K562 (cell line): Measurements from ENCODE around the gene MYRIP.

ENCODE experiments used
- CREM ChIP-seq: IDR thresholded peaks from 2 replicates; pipeline ENCODE4 v1.6.1; 2014; ENCODE audit warnings: antibody characterized with exemption, low read depth
- CTCF ChIP-seq, 3 experiments: IDR thresholded peaks in 2 of 3; conservative IDR thresholded peaks in 1 of 3; 2 replicates each; pipeline ENCODE4 v1.5.1; 2011 to 2012; ENCODE audit warnings: low read length in 3 of 3, mild to moderate bottlenecking in 3 of 3, control low read depth in 2 of 3, improper control_type of control experiment in 1 of 3, inconsistent platforms in 1 of 3, low read depth in 1 of 3, mixed read lengths in 1 of 3, moderate library complexity in 1 of 3; ENCODE audit not compliant: insufficient read depth in 2 of 3
- JUND ChIP-seq, 2 experiments: IDR thresholded peaks; 2 replicates in 1 of 2; 3 replicates in 1 of 2; pipeline ENCODE4 v1.6.1; 2011; ENCODE audit warnings: borderline replicate concordance in 2 of 2, low read depth in 2 of 2, low read length in 2 of 2, improper control_type of control experiment in 1 of 2, missing biosample characterization in 1 of 2, missing genetic modification characterization in 1 of 2, missing genetic modification reagents in 1 of 2
- POLR2A ChIP-seq: fragments of 450-650 bp; conservative IDR thresholded peaks from 2 replicates; pipeline ENCODE4 v1.6.1; 2016
- POLR2AphosphoS5 ChIP-seq: IDR thresholded peaks from 2 replicates; pipeline ENCODE4 v1.6.1; 2011; ENCODE audit warnings: mild to moderate bottlenecking, low read depth, low read length, moderate library complexity; ENCODE audit not compliant: control insufficient read depth, insufficient read depth
- RBM22 ChIP-seq: fragments of 200-400 bp; formaldehyde crosslinking; IDR thresholded peaks from 2 replicates; pipeline ENCODE4 v1.6.1; 2018; ENCODE audit warnings: low read length, low read depth; ENCODE audit not compliant: poor library complexity, severe bottlenecking
- SNRNP70 ChIP-seq: fragments of 200-400 bp; formaldehyde crosslinking; optimal IDR thresholded peaks from 2 replicates; pipeline ENCODE3; 2017; ENCODE audit warnings: low read depth, low read length
- ZBTB2 ChIP-seq: fragments of 450-650 bp; IDR thresholded peaks from 2 replicates; pipeline ENCODE4 v1.6.1; 2016; ENCODE audit warnings: antibody characterized with exemption
- ZFX ChIP-seq: sonication (generic); formaldehyde crosslinking; IDR thresholded peaks from 2 replicates; pipeline ENCODE4 v1.8.0; 2022; ENCODE audit warnings: mild to moderate bottlenecking, missing genetic modification reagents, moderate library complexity
- ZNF140 ChIP-seq: fragments of 250-450 bp; sonication (Bioruptor Pico); IDR thresholded peaks from 2 replicates; pipeline ENCODE4 v1.8.0; 2021; ENCODE audit warnings: moderate library complexity, mild to moderate bottlenecking, inconsistent platforms
- ZNF232 ChIP-seq: sonication (generic); formaldehyde crosslinking; IDR thresholded peaks from 2 replicates; pipeline ENCODE4 v1.8.0; 2022; ENCODE audit warnings: mild to moderate bottlenecking, missing genetic modification reagents
- ZNF592 ChIP-seq: fragments of 450-650 bp; IDR thresholded peaks from 2 replicates; pipeline ENCODE4 v1.6.1; 2017; ENCODE audit warnings: antibody characterized with exemption, mild to moderate bottlenecking
- ZZZ3 ChIP-seq: fragments of 450-650 bp; IDR thresholded peaks from 2 replicates; pipeline ENCODE4 v1.6.1; 2016; ENCODE audit warnings: antibody characterized with exemption, mild to moderate bottlenecking, moderate library complexity

- no peak for TF ChIP-seq CTCF (IDR thresholded peaks at IDR 0.05 in 2 of 3, conservative IDR thresholded peaks at IDR 0.05 in 1 of 3; ENCODE audit: insufficient read depth in 2 of 3, low read depth in 1 of 3, low read length in 3 of 3)
- TF ChIP-seq POLR2A: no peak
- no peak for TF ChIP-seq ZZZ3
- no peak for TF ChIP-seq ZBTB2
- no peak for TF ChIP-seq POLR2AphosphoS5
- no peak for TF ChIP-seq CREM
- no peak for TF ChIP-seq ZNF140 (CRISPR knock-in tag)
- no peak for TF ChIP-seq ZNF232 (CRISPR knock-in tag)
- no peak for TF ChIP-seq ZNF592
- TF ChIP-seq ZFX (CRISPR knock-in tag): no peak
- no peak for TF ChIP-seq JUND (IDR thresholded peaks at IDR 0.05; ENCODE audit: borderline replicate concordance, low read depth, low read length)
- TF ChIP-seq JUND (tag; IDR thresholded peaks at IDR 0.05; ENCODE audit: borderline replicate concordance, low read depth, low read length): no peak
- no peak for TF ChIP-seq SNRNP70
- no peak for TF ChIP-seq RBM22
Observed at GRCh38 chr3:39971559-39972031, 162.2 kb downstream of the MYRIP start.
